Lower leg skin (tissue), 3 donors: Measurements from ENCODE around the gene IL15RA.

ENCODE experiments used
- POLR2A ChIP-seq, 2 donors: fragments of 450-650 bp; IDR thresholded peaks; one replicate each; pipeline ENCODE4 v1.6.1; 2016 to 2017; ENCODE audit warnings: antibody characterized with exemption in 2 of 2, mild to moderate bottlenecking in 1 of 2, moderate library complexity in 1 of 2
- TF ChIP-seq, protein P1 (sequence below), 3 donors: fragments of 450-650 bp; IDR thresholded peaks; one replicate each; pipeline ENCODE4 v1.5.1; 2016; ENCODE audit warnings: antibody characterized with exemption in 3 of 3, mild to moderate bottlenecking in 3 of 3, moderate library complexity in 2 of 3

DNA sequence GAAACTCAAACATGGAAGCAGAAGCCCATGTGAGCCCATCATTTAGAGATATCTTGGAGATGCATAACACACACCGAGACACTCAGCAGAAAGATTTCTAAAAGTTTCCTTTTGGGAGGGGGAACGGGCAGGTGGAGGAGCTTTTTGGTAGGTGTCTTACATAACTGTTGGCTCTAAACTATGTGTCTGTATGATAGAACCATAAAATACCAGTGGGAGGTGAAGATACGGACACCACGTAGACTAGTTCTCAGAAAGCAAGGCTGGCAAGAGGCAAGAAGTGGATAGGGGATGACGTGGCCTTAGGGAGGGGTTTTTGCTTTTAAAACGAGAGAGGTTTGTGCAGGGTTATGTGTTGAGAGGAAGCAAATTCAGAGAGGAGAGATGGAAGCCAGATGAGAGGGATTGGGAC lies 36.5 kb downstream of the IL15RA start:
- TF ChIP-seq, protein P1, sequence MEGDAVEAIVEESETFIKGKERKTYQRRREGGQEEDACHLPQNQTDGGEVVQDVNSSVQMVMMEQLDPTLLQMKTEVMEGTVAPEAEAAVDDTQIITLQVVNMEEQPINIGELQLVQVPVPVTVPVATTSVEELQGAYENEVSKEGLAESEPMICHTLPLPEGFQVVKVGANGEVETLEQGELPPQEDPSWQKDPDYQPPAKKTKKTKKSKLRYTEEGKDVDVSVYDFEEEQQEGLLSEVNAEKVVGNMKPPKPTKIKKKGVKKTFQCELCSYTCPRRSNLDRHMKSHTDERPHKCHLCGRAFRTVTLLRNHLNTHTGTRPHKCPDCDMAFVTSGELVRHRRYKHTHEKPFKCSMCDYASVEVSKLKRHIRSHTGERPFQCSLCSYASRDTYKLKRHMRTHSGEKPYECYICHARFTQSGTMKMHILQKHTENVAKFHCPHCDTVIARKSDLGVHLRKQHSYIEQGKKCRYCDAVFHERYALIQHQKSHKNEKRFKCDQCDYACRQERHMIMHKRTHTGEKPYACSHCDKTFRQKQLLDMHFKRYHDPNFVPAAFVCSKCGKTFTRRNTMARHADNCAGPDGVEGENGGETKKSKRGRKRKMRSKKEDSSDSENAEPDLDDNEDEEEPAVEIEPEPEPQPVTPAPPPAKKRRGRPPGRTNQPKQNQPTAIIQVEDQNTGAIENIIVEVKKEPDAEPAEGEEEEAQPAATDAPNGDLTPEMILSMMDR (IDR thresholded peaks at IDR 0.05), result no peak
- TF ChIP-seq POLR2A (IDR thresholded peaks at IDR 0.05), result no peak
